H1 (cell line): ENCODE measurements around the gene EEF1A2. TPM values are rescaled to one million over a fixed set of nuclear protein-coding genes. Genes with fewer than 3 reads are reported as not detected.
A peak's percentile ranks its signal among the peaks of the same experiment; 100 is the strongest.

Experiments
- CTCF ChIA-PET: fragments of 300-600 bp; sonication (Branson Sonifier 250); formaldehyde crosslinking; loops from one replicate; lab custom pipeline; 2021; ENCODE audit not compliant: partially characterized antibody; lab: Charles Lee
- POLR2A ChIA-PET: fragments of 300-600 bp; sonication (Branson Sonifier 250); formaldehyde crosslinking; loops from one replicate; lab custom pipeline; 2021; ENCODE audit warnings: inconsistent platforms; ENCODE audit not compliant: partially characterized antibody; lab: Charles Lee
- DNase-seq, 2 experiments: peaks; one replicate each; pipeline versions ENCODE4 v3.0.0 to v3.0.0-alpha.2; 2010 to 2022; ENCODE audit warnings: low spot score in 2 of 2, low read depth in 1 of 2, mixed read lengths in 1 of 2
- FAIRE-seq: peaks from 2 replicates; lab custom pipeline; 2011; peaks lifted over from hg19 to GRCh38; lab: Jason Lieb, UNC
- H2AFZ ChIP-seq: 2 replicates; pipeline ENCODE4 v1.8.1; 2012; ENCODE audit warnings: low read length, inconsistent platforms
- H2AK5ac ChIP-seq: 2 replicates; pipeline ENCODE4 v1.6.1; 2013; ENCODE audit warnings: low read depth, low read length
- H2BK120ac ChIP-seq: replicated peaks from 2 replicates; pipeline ENCODE3; 2013; ENCODE audit warnings: low read depth, low read length, inconsistent platforms
- H2BK12ac ChIP-seq: 2 replicates; pipeline ENCODE4 v1.6.1; 2013; ENCODE audit warnings: low read depth, low read length
- H2BK15ac ChIP-seq: 2 replicates; pipeline ENCODE4 v1.6.1; 2013; ENCODE audit warnings: low read length
- H2BK20ac ChIP-seq: 2 replicates; pipeline ENCODE4 v1.6.1; 2013; ENCODE audit warnings: low read length
- H2BK5ac ChIP-seq: 2 replicates; pipeline ENCODE4 v1.6.1; 2013; ENCODE audit warnings: low read depth, low read length
- H3K14ac ChIP-seq: 2 replicates; pipeline ENCODE4 v1.6.1; 2013; ENCODE audit warnings: inconsistent platforms; ENCODE audit not compliant: insufficient read length
- H3K18ac ChIP-seq: 2 replicates; pipeline ENCODE4 v1.6.1; 2013; ENCODE audit warnings: low read length; ENCODE audit errors: extremely low read depth
- H3K23ac ChIP-seq: 2 replicates; pipeline ENCODE4 v1.6.1; 2013; ENCODE audit warnings: inconsistent platforms; ENCODE audit not compliant: insufficient read length
- H3K23me2 ChIP-seq: 2 replicates; pipeline ENCODE4 v1.6.1; 2013; ENCODE audit warnings: low read depth, low read length
- H3K27ac ChIP-seq: 2 replicates; pipeline ENCODE4 v1.6.1; 2011; ENCODE audit warnings: low read depth, low read length, inconsistent platforms
- H3K27me3 ChIP-seq, 4 experiments: replicated peaks in 1 of 4; 1 replicate in 1 of 4; 2 replicates in 3 of 4; pipeline versions ENCODE4 v1.6.1 to v1.8.1; 2011 to 2013; ENCODE audit warnings: low read length in 3 of 4, mild to moderate bottlenecking in 3 of 4, inconsistent platforms in 2 of 4, mixed read lengths in 2 of 4, moderate library complexity in 1 of 4; ENCODE audit not compliant: control insufficient read depth in 3 of 4, insufficient read depth in 3 of 4; ENCODE audit errors: extremely low read depth in 1 of 4
- H3K36me3 ChIP-seq, 4 experiments: 2 replicates each; pipeline versions ENCODE4 v1.6.1 to v1.8.1; 2011 to 2013; ENCODE audit warnings: mild to moderate bottlenecking in 4 of 4, low read length in 3 of 4, moderate library complexity in 2 of 4, control low read depth in 1 of 4, inconsistent platforms in 1 of 4; ENCODE audit not compliant: insufficient read depth in 4 of 4, control insufficient read depth in 2 of 4
- H3K4ac ChIP-seq: replicated peaks from 2 replicates; pipeline ENCODE3; 2013; ENCODE audit warnings: low read length, low read depth, mixed read lengths, inconsistent platforms; ENCODE audit not compliant: insufficient read length
- H3K4me1 ChIP-seq, 4 experiments: replicated peaks in 1 of 4; 1 replicate in 1 of 4; 2 replicates in 3 of 4; pipeline versions ENCODE4 v1.6.1 to v1.8.1; 2011 to 2013; ENCODE audit warnings: low read length in 3 of 4, inconsistent platforms in 2 of 4, mixed read lengths in 1 of 4; ENCODE audit not compliant: insufficient read depth in 4 of 4, control insufficient read depth in 3 of 4
- H3K4me2 ChIP-seq, 2 experiments: 2 replicates each; pipeline versions ENCODE4 v1.6.1 to v1.8.1; 2011 to 2013; ENCODE audit warnings: low read depth in 2 of 2, low read length in 2 of 2, control low read depth in 1 of 2, inconsistent platforms in 1 of 2, mild to moderate bottlenecking in 1 of 2; ENCODE audit not compliant: insufficient read depth in 1 of 2
- H3K4me3 ChIP-seq, 4 experiments: fragments of 200-600, 300-600 bp in 1 of 4; sonication (generic), shearing (Covaris generic), sonication (Bioruptor Twin) in 1 of 4; 2 replicates each; pipeline versions ENCODE4 v1.5.1 to v1.8.1; 2011 to 2016; ENCODE audit warnings: low read length in 4 of 4, low read depth in 3 of 4, control low read depth in 2 of 4, inconsistent platforms in 2 of 4, mild to moderate bottlenecking in 2 of 4, mixed read lengths in 1 of 4, moderate library complexity in 1 of 4; ENCODE audit not compliant: insufficient read depth in 2 of 4; ENCODE audit errors: extremely low read depth in 1 of 4
- H3K56ac ChIP-seq: replicated peaks from 2 replicates; pipeline ENCODE3; 2013; ENCODE audit warnings: low read depth, mild to moderate bottlenecking, mixed read lengths, low read length, inconsistent platforms; ENCODE audit not compliant: insufficient read length
- H3K79me1 ChIP-seq: 2 replicates; pipeline ENCODE4 v1.6.1; 2013; ENCODE audit warnings: low read depth, low read length, control low read depth
- H3K79me2 ChIP-seq, 2 experiments: 2 replicates each; pipeline versions ENCODE4 v1.6.1 to v1.8.1; 2012 to 2013; ENCODE audit warnings: low read length in 2 of 2, mild to moderate bottlenecking in 2 of 2, inconsistent platforms in 1 of 2; ENCODE audit not compliant: insufficient read depth in 2 of 2, control insufficient read depth in 1 of 2
- H3K9ac ChIP-seq, 4 experiments: replicated peaks in 1 of 4; 1 replicate in 1 of 4; 2 replicates in 3 of 4; pipeline versions ENCODE4 v1.6.1 to v1.8.1; 2011 to 2013; ENCODE audit warnings: low read depth in 3 of 4, low read length in 3 of 4, control low read depth in 2 of 4, mild to moderate bottlenecking in 2 of 4, moderate library complexity in 2 of 4, inconsistent platforms in 1 of 4; ENCODE audit errors: extremely low read depth in 1 of 4
- H3K9me3 ChIP-seq, 2 experiments: 2 replicates each; pipeline versions ENCODE4 v1.6.1 to v1.8.1; 2012 to 2013; ENCODE audit warnings: mild to moderate bottlenecking in 2 of 2, moderate library complexity in 2 of 2, control low read depth in 1 of 2, inconsistent platforms in 1 of 2, low read depth in 1 of 2, low read length in 1 of 2, mixed read lengths in 1 of 2; ENCODE audit not compliant: insufficient read depth in 2 of 2
- H4K20me1 ChIP-seq, 2 experiments: replicated peaks in 1 of 2; 2 replicates each; pipeline versions ENCODE3 to v1.8.1; 2011 to 2013; ENCODE audit warnings: inconsistent platforms in 2 of 2, low read length in 2 of 2, mild to moderate bottlenecking in 1 of 2; ENCODE audit not compliant: insufficient read depth in 2 of 2, control insufficient read depth in 1 of 2
- H4K5ac ChIP-seq: 2 replicates; pipeline ENCODE4 v1.6.1; 2013; ENCODE audit warnings: low read length, low read depth, mixed read lengths, inconsistent platforms; ENCODE audit not compliant: insufficient read length
- H4K8ac ChIP-seq: 2 replicates; pipeline ENCODE4 v1.8.0; 2013; ENCODE audit warnings: mild to moderate bottlenecking, moderate library complexity, low read length, inconsistent platforms; ENCODE audit not compliant: insufficient read depth; ENCODE audit errors: extremely low read depth
- H4K91ac ChIP-seq: replicated peaks from 2 replicates; pipeline ENCODE3; 2013; ENCODE audit warnings: low read length, mixed read lengths, inconsistent platforms; ENCODE audit not compliant: insufficient read length
- CHD1 ChIP-seq: IDR thresholded peaks from 2 replicates; pipeline ENCODE4 v1.6.1; 2012; ENCODE audit warnings: low read depth, low read length, improper control_type of control experiment
- RAD21 ChIP-seq, 2 experiments: IDR thresholded peaks in 1 of 2; conservative IDR thresholded peaks in 1 of 2; 2 replicates each; pipeline ENCODE4 v1.6.1; 2011; ENCODE audit warnings: low read depth in 2 of 2, low read length in 2 of 2, improper control_type of control experiment in 1 of 2, inconsistent platforms in 1 of 2, mild to moderate bottlenecking in 1 of 2, moderate library complexity in 1 of 2
- RFX5 ChIP-seq: IDR thresholded peaks from 2 replicates; pipeline ENCODE4 v1.6.1; 2011; ENCODE audit warnings: low read depth, low read length, improper control_type of control experiment, borderline replicate concordance
- SUZ12 ChIP-seq: fragments of 200-600 bp; sonication (generic); IDR thresholded peaks from 2 replicates; pipeline ENCODE4 v1.6.1; 2012; ENCODE audit warnings: mild to moderate bottlenecking, inconsistent platforms, low read length, moderate library complexity, mixed read lengths
- TAF1 ChIP-seq: IDR thresholded peaks from 2 replicates; pipeline ENCODE4 v1.6.1; 2011; ENCODE audit warnings: mild to moderate bottlenecking, low read depth, low read length
- WGBS, 2 experiments: shearing (Covaris generic) in 1 of 2; methylation state at CpG; one replicate each; pipeline versions ENCODE4 v1.1.6 to v1.1.7; 2013 to 2015; ENCODE audit warnings: low lambda C conversion rate in 2 of 2, mixed read lengths in 2 of 2, inconsistent platforms in 1 of 2, low coverage in 1 of 2, missing lambda C conversion rate in 1 of 2; ENCODE audit not compliant: insufficient replicate concordance in 2 of 2, insufficient coverage in 1 of 2, insufficient read length in 1 of 2; ENCODE audit errors: extremely low coverage in 1 of 2, missing lambda C conversion rate in 1 of 2; 5-methylcytosine and 5-hydroxymethylcytosine counted together
- polyA plus RNA-seq, 7 experiments: library from polyadenylated mRNA; depleted of rRNA in 3 of 7; stranded (reverse) in 5 of 7; unstranded in 2 of 7; fragments of >200 nt in 5 of 7; fragments of 200-250 nt in 2 of 7; gene quantifications; 1 replicate in 5 of 7; 2 replicates in 1 of 7; 4 replicates in 1 of 7; pipeline versions ENCODE4 v1.2.1 to v1.2.3, GENCODE V29; 2011 to 2013; ENCODE audit warnings: missing spikeins in 2 of 7, mixed read lengths in 2 of 7
- total RNA-seq: library from RNA; stranded (reverse); fragmentation: NEBNext Ultra II Directional; extraction: Animal tissue kit (Norgen Biotek cat#: 25700); gene quantifications from 2 replicates; pipeline ENCODE4 v1.2.1, GENCODE V29; 2021

The EEF1A2 gene
- total and polyA plus RNA-seq, 2 of the 8 experiments (the other 6 are each of a cell fraction or from before 2014, with no cell fraction given), result 7.4 to 25.8 TPM

GRCh38 chr20:63533871-63534393 is 35.0 kb upstream of the EEF1A2 start:
- H2AK5ac ChIP-seq, result no peak overlapping the region
- CTCF ChIA-PET, result interaction anchor here (0.9 to 4.8 kb wide), 5 partner anchors 8 to 241 kb away, joined by 3 to 23 read pairs (median 3); partner anchors contain the start of gene SRMS

More at GRCh38 chr20:63533871-63534393, 35.0 kb upstream of the EEF1A2 start:
- no peak overlapping the region for H3K23ac ChIP-seq
- POLR2A ChIA-PET, result interaction anchor here (1.3 to 7.8 kb wide), 3 partner anchors 9 to 14 kb away, joined by 3 to 59 read pairs (median 3); partner anchors contain the start of genes PPDPF and SRMS
- peaks cover 3% of the 10 kb centered on the region; the same call in 1 of the 2 replicates for H3K23me2 ChIP-seq
- H4K20me1 ChIP-seq, result peaks cover 0 to 3% of the 10 kb centered on the region in 2 experiments
- H3K27me3 ChIP-seq, result no peaks in the 10 kb centered on the region
- H3K56ac ChIP-seq, result no peak overlapping the region
- no peak overlapping the region for H2BK20ac ChIP-seq
- 0 out of 2 replicates have a peak overlapping the region, but pooled peaks have one; percentile 39 for H2BK12ac ChIP-seq
- TF ChIP-seq RFX5, result no peak
- no peak for TF ChIP-seq SUZ12
- TF ChIP-seq CHD1, result no peak
- no peak for TF ChIP-seq RAD21 (IDR thresholded peaks at IDR 0.05 in 1 of 2, conservative IDR thresholded peaks at IDR 0.05 in 1 of 2; ENCODE audit: low read depth in 2 of 2, low read length in 2 of 2)
- TF ChIP-seq TAF1, result no peak
- H3K18ac ChIP-seq, result no peak overlapping the region
- peak in 1 of 2 experiments; percentile 56 for DNase-seq
- H2BK15ac ChIP-seq, result no peak overlapping the region
- H2AFZ ChIP-seq, result no peak overlapping the region
- no peak for FAIRE-seq
- H3K27ac ChIP-seq, result no peak overlapping the region; the same call in 1 of the 2 replicates
- H3K9me3 ChIP-seq, result no peaks in the 10 kb centered on the region
- H2BK5ac ChIP-seq, result 0 out of 2 replicates have a peak overlapping the region, but pooled peaks have one; percentile 44
- peak overlapping the region; percentile 53 for H3K4ac ChIP-seq
- H3K79me2 ChIP-seq, result no peaks in the 10 kb centered on the region
- no peak overlapping the region for H3K14ac ChIP-seq
- no peak overlapping the region for H3K4me2 ChIP-seq
- no peak overlapping the region for H2BK120ac ChIP-seq
- WGBS, 2 experiments, result 87% methylated on average over 24 of the region's 28 CpGs; no CpG with 5 or more reads in 1 of the 2 experiments
- no peak overlapping the region for H4K5ac ChIP-seq
- no peaks in the 10 kb centered on the region; the same call in 1 of the 2 replicates for H3K79me1 ChIP-seq
- H3K4me1 ChIP-seq, result peaks cover 0 to 22% (median 3%) of the 10 kb centered on the region in 4 experiments; a peak in 5 of 7 replicates
- no peak overlapping the region for H3K4me3 ChIP-seq
- H4K8ac ChIP-seq, result peak overlapping the region; percentile 89
- H3K36me3 ChIP-seq, result no peaks in the 10 kb centered on the region
- no peak overlapping the region for H4K91ac ChIP-seq
- no peak overlapping the region for H3K9ac ChIP-seq
